Naive thymus-derived CD8-positive, alpha-beta T cell (primary cell): ENCODE results near the gene NDUFB7. TPM values are rescaled to one million over a fixed set of nuclear protein-coding genes. Genes with fewer than 3 reads are reported as not detected.
A peak's percentile ranks its signal among the peaks of the same experiment; 100 is the strongest.
"Not testable (repeated sequence)": the region's sequence is repeated elsewhere in the genome, so short reads cannot be mapped to it uniquely, and the experiment has no call there.

Experiments
- ATAC-seq, 2 donors: fragments of 150-1000 bp; cut with Tn5 transposase in 1 of 2; sonication (Bioruptor Pico), chemical (Tn5 transposase) in 1 of 2; 1 replicate in 1 of 2; 2 replicates in 1 of 2; pipeline ENCODE4 v1.10.0; 2021; ENCODE audit warnings: mild to moderate bottlenecking in 2 of 2, moderate library complexity in 2 of 2
- POLR2A ChIA-PET: fragments of 350-600 bp; sonication (Branson Sonifier 250); formaldehyde crosslinking; loops from one replicate; lab custom pipeline; 2021; ENCODE audit warnings: antibody characterized with exemption; lab: Charles Lee
- DNase-seq, 10 donors: peaks; one replicate each; pipeline versions ENCODE4 v3.0.0 to v3.0.0-alpha.2; 2020 to 2022
- H3K27ac Mint-ChIP-seq, 10 donors: one replicate each; pipeline ENCODE4 v1.8.0; 2020 to 2022; ENCODE audit warnings: mild to moderate bottlenecking in 10 of 10, mixed read lengths in 10 of 10, moderate library complexity in 4 of 10, inconsistent platforms in 1 of 10
- H3K27me3 Mint-ChIP-seq, 5 donors: one replicate each; pipeline ENCODE4 v1.8.0; 2021 to 2022; ENCODE audit warnings: mixed read lengths in 5 of 5
- H3K36me3 Mint-ChIP-seq, 3 donors: one replicate each; pipeline ENCODE4 v1.8.0; 2020 to 2022; ENCODE audit warnings: mixed read lengths in 3 of 3, mild to moderate bottlenecking in 2 of 3, inconsistent platforms in 1 of 3
- H3K4me1 Mint-ChIP-seq, 4 donors: one replicate each; pipeline ENCODE4 v1.8.0; 2021 to 2022; ENCODE audit warnings: mixed read lengths in 4 of 4
- H3K4me3 Mint-ChIP-seq, 10 donors: one replicate each; pipeline ENCODE4 v1.8.0; 2020 to 2022; ENCODE audit warnings: mild to moderate bottlenecking in 10 of 10, mixed read lengths in 10 of 10, moderate library complexity in 6 of 10, inconsistent platforms in 1 of 10
- H3K9me3 Mint-ChIP-seq, 9 donors: one replicate each; pipeline ENCODE4 v1.8.0; 2020 to 2022; ENCODE audit warnings: mixed read lengths in 9 of 9, mild to moderate bottlenecking in 3 of 9, inconsistent platforms in 1 of 9, moderate library complexity in 1 of 9
- polyA plus RNA-seq, 3 donors: library from polyadenylated mRNA; unstranded; fragments of 300-500 nt; fragmentation: Illumina TruSeq; gene quantifications; one replicate each; pipeline ENCODE4 v1.2.3, GENCODE V29; 2021
- total RNA-seq, 8 experiments: library from RNA in 2 of 8; stranded (reverse) in 2 of 8; gene quantifications; one replicate each; pipeline ENCODE4 v1.2.3 and lab custom pipeline; 2021 to 2026

NDUFB7 gene
- total and polyA plus RNA-seq, 5 experiments from 2014 or later: 61.6 to 236 (median 209) TPM

DNA sequence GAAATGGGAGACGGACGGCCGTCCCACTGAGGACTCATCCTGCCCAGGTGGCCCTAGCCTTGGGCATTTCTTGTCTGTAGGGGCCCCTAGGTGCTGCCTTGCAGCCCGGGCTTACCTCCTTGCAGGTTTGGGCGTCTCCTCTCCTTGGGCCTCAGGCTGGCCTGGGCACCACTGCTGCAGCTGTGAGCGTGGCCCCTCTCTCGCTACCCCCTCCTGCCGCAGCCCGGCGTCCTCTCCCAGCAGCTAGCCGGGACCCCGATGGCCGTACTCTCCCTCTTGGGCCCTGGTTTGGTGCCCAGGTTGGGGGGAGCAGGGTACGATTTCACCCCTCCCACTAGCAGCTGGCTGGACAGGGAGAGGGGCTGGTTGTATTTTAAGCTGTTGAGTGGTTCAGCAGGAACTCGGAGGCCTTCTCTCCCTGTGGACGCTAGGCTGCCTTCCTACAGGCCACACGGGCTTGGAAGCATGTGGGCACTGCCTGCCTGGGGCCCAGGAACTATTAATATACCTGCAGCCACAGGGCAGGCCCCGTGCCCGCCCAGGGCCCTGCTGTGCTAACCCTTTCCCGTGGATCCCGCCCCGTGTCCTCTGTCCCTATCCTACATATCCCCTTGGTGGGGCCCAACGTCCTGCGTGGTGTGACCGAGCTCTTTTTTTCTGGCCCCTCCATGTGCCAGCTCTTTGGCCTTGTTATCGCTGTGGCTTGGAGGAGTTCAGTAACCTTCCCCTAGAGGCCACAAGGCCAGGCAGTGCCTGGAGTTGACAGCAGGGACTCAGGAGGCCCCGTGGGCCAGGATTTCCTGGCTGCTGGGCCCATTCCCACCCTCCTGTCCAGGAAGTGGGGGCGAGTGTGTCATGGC, 11.7 kb downstream of the NDUFB7 start:
- Mint-ChIP-seq H3K27ac (peak overlapping the region in 7 of 10 donors; percentile 23 to 89 (median 60)), H3K4me3 (peak overlapping the region in 3 of 10 donors; percentile 18 to 47 (median 34)), H3K4me1 (peaks cover 23 to 56% (median 34%) of the 10 kb centered on the region in 4 donors), H3K27me3 (no peaks in the 10 kb centered on the region), H3K36me3 (peaks cover 0 to 23% (median 2%) of the 10 kb centered on the region in 3 donors), H3K9me3 (no peaks in the 10 kb centered on the region)
- POLR2A ChIA-PET: interaction anchor here (0.6 to 1.7 kb wide), 7 partner anchors 8 to 83 kb away, joined by 3 to 7 read pairs (median 3); partner anchors contain the start of gene NDUFB7
- DNase-seq (no peak), ATAC-seq (no peak)

DNA sequence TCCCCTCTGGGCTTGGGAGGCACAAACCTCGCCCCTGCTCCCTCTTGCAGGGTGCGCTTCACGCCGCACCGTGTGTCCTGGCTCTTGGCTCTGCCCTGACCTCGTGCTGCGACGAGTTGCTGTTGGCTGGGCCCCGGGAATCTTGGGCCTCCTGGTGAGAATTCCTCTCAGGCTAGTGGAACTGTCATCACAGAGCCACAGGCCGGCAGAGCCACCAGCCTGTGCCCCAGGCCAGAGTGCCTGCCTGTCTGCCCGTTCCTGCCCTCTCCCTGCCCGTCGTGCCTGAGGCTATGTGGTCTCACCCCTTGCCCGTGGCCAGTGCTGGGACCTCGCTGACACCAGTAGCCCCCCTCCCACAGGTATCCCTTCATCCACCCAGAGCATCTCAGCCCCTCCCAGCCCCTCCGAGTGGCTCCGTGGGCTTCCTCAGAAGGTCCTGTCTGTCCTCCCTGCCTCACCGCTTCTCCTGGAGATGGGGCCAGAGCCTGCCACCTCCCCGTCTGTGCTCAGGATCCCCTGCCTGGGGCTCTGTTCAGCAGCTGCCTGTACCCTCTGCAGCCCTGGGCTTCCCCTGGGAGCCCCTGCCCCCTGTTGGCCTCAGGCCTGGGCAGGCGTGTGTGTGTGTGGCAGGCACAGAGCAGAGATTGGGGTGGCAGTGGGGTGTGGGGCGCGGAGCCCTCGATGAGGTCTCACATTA, 13.3 kb downstream of the NDUFB7 start:
- no peak for DNase-seq
- H3K27ac Mint-ChIP-seq: peak overlapping the region in 1 of 10 donors; percentile 29
- peaks cover 24 to 62% (median 42%) of the 10 kb centered on the region in 4 donors for H3K4me1 Mint-ChIP-seq
- no peaks in the 10 kb centered on the region for H3K9me3 Mint-ChIP-seq
- POLR2A ChIA-PET: interaction anchor here (1.5 kb wide), 1 partner anchor 43 kb away, joined by 6 read pairs; no protein-coding TSS in a partner anchor
- H3K36me3 Mint-ChIP-seq: peaks cover 0 to 13% (median 0%) of the 10 kb centered on the region in 3 donors
- no peaks in the 10 kb centered on the region for H3K27me3 Mint-ChIP-seq
- no peak for ATAC-seq
- H3K4me3 Mint-ChIP-seq: peak overlapping the region in 1 of 10 donors; percentile 45

DNA sequence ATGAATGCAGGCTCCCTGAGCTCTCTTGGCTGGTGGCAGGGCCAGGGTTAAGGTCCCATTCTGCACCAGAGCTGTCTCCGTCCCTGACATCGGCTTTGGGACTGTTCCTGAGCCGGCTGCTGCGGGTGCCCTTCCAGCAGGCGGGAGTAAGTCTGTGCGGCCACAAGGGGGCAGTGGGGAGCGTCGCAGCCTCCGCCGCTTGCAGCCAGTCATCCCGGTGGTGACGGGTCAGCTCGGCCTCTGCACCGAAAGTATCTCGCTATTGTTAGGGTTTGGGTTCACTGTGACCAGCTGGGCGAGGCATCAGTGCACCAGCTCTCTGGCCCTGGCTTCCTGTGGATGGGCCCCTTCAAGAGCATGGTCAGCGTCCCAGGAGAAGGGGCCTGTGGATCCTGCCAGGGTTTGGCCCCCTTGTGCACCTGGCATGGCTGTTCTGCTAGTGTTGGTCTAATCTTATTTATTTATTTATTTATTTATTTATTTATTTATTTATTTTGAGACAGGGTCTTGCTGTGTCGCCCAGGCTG, 15.1 kb downstream of the NDUFB7 start:
- POLR2A ChIA-PET: interaction anchor here (0.9 to 9.1 kb wide), 11 partner anchors 9 to 50 kb away, joined by 3 to 97 read pairs (median 6); partner anchors contain the start of genes DNAJB1, NDUFB7 and TECR
- H3K4me1 Mint-ChIP-seq: peaks cover 26 to 73% (median 52%) of the 10 kb centered on the region in 4 donors
- peaks cover 0 to 4% (median 0%) of the 10 kb centered on the region in 3 donors for H3K36me3 Mint-ChIP-seq
- DNase-seq (peak; percentile 41 to 78 (median 64)), ATAC-seq (peak; percentile 78 to 81)
- peak overlapping the region; percentile 67 to 92 (median 85) for H3K27ac Mint-ChIP-seq
- no peaks in the 10 kb centered on the region for H3K9me3 Mint-ChIP-seq
- H3K27me3 Mint-ChIP-seq: no peaks in the 10 kb centered on the region
- peak overlapping the region; percentile 41 to 79 (median 68) for H3K4me3 Mint-ChIP-seq

GRCh38 chr19:14555918-14556661, 15.8 kb downstream of the NDUFB7 start:
- Mint-ChIP-seq H3K4me1 (peaks cover 30 to 77% (median 57%) of the 10 kb centered on the region in 4 donors), H3K27me3 (no peaks in the 10 kb centered on the region), H3K27ac (peak overlapping the region; percentile 69 to 92 (median 87)), H3K4me3 (peak overlapping the region; percentile 3 to 79 (median 68)), H3K9me3 (no peaks in the 10 kb centered on the region), H3K36me3 (peaks cover 0 to 4% (median 0%) of the 10 kb centered on the region in 3 donors)
- POLR2A ChIA-PET: interaction anchor here (0.9 to 9.1 kb wide), 11 partner anchors 8 to 49 kb away, joined by 3 to 97 read pairs (median 4); partner anchors contain the start of genes DNAJB1, NDUFB7 and TECR
- ATAC-seq (no peak), DNase-seq (no peak)

- POLR2A ChIA-PET: interaction anchor here (0.7 to 9.1 kb wide), 5 partner anchors 37 to 966 kb away, joined by 3 to 97 read pairs (median 5); no protein-coding TSS in a partner anchor
- peaks cover 0 to 12% (median 0%) of the 10 kb centered on the region in 3 donors for H3K36me3 Mint-ChIP-seq
- no peaks in the 10 kb centered on the region for H3K27me3 Mint-ChIP-seq
- no peaks in the 10 kb centered on the region for H3K9me3 Mint-ChIP-seq
- no peak for ATAC-seq
- peak overlapping the region in 2 of 10 donors; percentile 19 to 26 for H3K4me3 Mint-ChIP-seq
- H3K27ac Mint-ChIP-seq: peak overlapping the region in 9 of 10 donors; percentile 11 to 94 (median 87)
- DNase-seq: no peak
- peaks cover 29 to 81% (median 63%) of the 10 kb centered on the region in 4 donors for H3K4me1 Mint-ChIP-seq
Measured at GRCh38 chr19:14554382-14554812, 17.5 kb downstream of the NDUFB7 start.

DNA sequence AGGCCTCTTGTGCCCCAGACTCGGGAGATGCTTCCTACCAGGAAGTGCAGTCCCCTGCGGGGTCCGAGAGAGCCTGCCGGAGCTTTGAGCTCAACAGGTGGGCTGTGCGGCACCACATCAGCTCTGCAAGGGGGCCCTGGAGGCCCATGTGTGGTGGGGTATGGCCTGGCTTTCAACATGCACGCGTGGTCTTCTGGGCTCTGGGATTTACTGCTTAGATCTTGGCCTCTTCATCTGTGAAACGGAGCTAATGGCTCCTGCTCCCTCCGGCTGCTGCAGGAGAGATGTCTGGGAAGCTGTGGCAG, 18.0 kb downstream of the NDUFB7 start:
- H3K4me3 Mint-ChIP-seq: peak overlapping the region in 5 of 10 donors; percentile 18 to 56 (median 30)
- peaks cover 29 to 76% (median 61%) of the 10 kb centered on the region in 4 donors for H3K4me1 Mint-ChIP-seq
- H3K36me3 Mint-ChIP-seq: peaks cover 0 to 17% (median under 1%) of the 10 kb centered on the region in 3 donors

GRCh38 chr19:14553042-14553938, 18.6 kb downstream of the NDUFB7 start:
- peak overlapping the region; percentile 70 to 96 (median 93) for H3K27ac Mint-ChIP-seq
- no peaks in the 10 kb centered on the region for H3K9me3 Mint-ChIP-seq
- peaks cover 0 to 23% (median 6%) of the 10 kb centered on the region in 3 donors for H3K36me3 Mint-ChIP-seq
- POLR2A ChIA-PET: interaction anchor here (0.7 to 9.1 kb wide), 5 partner anchors 19 to 75 kb away, joined by 3 to 97 read pairs (median 5); no protein-coding TSS in a partner anchor
- DNase-seq (no peak), ATAC-seq (no peak)
- peaks cover 26 to 71% (median 61%) of the 10 kb centered on the region in 4 donors for H3K4me1 Mint-ChIP-seq
- peak overlapping the region in 1 of 10 donors; percentile 70 for H3K4me3 Mint-ChIP-seq
- H3K27me3 Mint-ChIP-seq: no peaks in the 10 kb centered on the region

More for the DNA sequence above, 18.0 kb downstream of the NDUFB7 start:
- DNase-seq: no peak
- ATAC-seq: no peak
- Mint-ChIP-seq H3K9me3 (no peaks in the 10 kb centered on the region), H3K27me3 (no peaks in the 10 kb centered on the region), H3K27ac (peak overlapping the region; percentile 21 to 94 (median 82))
- POLR2A ChIA-PET: interaction anchor here (0.8 to 9.1 kb wide), 3 partner anchors 36 to 76 kb away, joined by 5 to 97 read pairs (median 7); no protein-coding TSS in a partner anchor

DNA sequence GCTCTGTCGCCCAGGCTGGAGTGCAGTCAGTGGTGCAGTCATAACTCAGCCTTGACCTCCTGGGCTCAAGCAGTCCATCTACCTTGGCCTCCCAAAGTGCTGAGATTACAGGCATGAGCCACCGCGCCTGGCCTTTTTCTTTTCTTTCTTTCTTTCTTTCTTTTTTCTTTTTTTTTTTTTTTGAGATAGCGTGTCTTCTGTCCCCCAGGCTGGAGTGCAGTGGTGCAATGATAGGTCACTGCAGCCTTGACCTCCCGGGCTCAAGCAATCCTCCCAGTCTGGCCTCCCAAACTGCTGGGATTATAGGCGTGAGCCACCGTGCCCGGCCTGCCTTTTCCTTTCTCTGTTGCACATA, 19.9 kb downstream of the NDUFB7 start:
- not testable (repeated sequence) for H3K9me3 Mint-ChIP-seq, H3K27me3 Mint-ChIP-seq, ATAC-seq, DNase-seq
- POLR2A ChIA-PET: interaction anchor here (0.9 to 9.1 kb wide), 7 partner anchors 8 to 56 kb away, joined by 5 to 97 read pairs (median 8); partner anchors contain the start of genes DNAJB1 and GIPC1
- H3K27ac Mint-ChIP-seq: peak overlapping the region; percentile 83 to 96 (median 94)
- peaks cover 0 to 26% (median 7%) of the 10 kb centered on the region in 3 donors for H3K36me3 Mint-ChIP-seq
- H3K4me1 Mint-ChIP-seq: peaks cover 26 to 64% (median 58%) of the 10 kb centered on the region in 4 donors
- peak overlapping the region in 7 of 10 donors; percentile 44 to 82 (median 70) for H3K4me3 Mint-ChIP-seq

DNA sequence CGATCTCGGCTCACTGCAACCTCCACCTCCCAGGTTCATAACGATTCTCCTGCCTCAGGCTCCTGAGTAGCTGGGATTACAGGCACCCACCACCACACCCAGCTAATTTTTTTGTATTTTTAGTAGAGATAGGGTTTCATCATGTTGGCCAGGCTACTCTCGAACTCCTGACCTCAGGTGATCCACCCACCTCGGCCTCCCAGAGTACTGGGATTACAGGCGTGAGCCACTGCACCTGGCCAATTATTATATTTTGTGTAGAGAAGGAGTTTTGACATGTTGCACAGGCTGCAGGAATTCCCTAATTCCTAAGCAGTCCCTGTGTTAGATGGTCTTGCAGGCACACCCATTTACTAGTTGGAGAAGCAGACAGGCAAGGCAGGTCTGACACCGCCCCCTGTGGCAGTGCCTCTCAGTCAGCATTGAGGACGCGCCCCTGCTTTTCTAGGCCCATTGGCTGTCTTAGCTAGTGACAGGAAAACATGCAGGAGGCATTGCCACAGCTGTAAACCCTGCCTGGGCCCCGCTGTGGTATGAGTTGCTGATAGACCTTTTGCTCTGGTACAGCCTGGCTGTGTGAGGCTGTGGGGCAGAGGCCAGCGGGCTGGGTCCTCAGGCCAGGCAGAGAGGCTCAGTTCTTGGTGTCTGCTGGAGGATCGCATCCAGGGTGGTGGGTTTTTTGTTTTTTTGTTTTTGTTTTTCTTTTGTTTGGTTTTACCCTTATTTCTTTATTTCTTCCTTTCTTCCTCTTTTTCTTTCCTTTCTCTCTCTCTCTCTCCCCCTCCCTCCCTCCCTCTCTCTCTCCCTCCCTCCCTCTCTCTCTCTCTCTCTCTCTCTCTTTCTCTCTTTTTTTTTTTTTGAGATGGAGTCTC, 20.5 kb downstream of the NDUFB7 start:
- POLR2A ChIA-PET: interaction anchor here (0.5 to 9.1 kb wide), 11 partner anchors 9 to 434 kb away, joined by 3 to 97 read pairs (median 5); partner anchors contain the start of genes DNAJB1 and GIPC1

More for the DNA sequence above, 20.5 kb downstream of the NDUFB7 start:
- Mint-ChIP-seq H3K36me3 (peaks cover 0 to 28% (median 7%) of the 10 kb centered on the region in 3 donors), H3K27ac (peak overlapping the region; percentile 83 to 96 (median 94)), H3K4me3 (peak overlapping the region; percentile 44 to 84 (median 76)), H3K4me1 (peaks cover 22 to 62% (median 53%) of the 10 kb centered on the region in 4 donors)
- not testable (repeated sequence) for H3K9me3 Mint-ChIP-seq, H3K27me3 Mint-ChIP-seq
- ATAC-seq (peak; percentile 97 to 100), DNase-seq (peak; percentile 70 to 93 (median 83))
